Stimulated activated CD8-positive, alpha-beta memory T cell treated with anti-CD3 and anti-CD28 coated beads, Interleukin-4, amount 100 ng/mL, for 24 hours (primary cell): Measurements from ENCODE around the gene ERP27.

ENCODE experiments used
- DNase-seq: peaks from one replicate; pipeline ENCODE4 v3.0.0-alpha.2; 2020; ENCODE audit warnings: low read depth

ERP27 gene

GRCh38 chr12:14935031-14935430 lies 3.3 kb downstream of the ERP27 start:
- no peak for DNase-seq

DNA sequence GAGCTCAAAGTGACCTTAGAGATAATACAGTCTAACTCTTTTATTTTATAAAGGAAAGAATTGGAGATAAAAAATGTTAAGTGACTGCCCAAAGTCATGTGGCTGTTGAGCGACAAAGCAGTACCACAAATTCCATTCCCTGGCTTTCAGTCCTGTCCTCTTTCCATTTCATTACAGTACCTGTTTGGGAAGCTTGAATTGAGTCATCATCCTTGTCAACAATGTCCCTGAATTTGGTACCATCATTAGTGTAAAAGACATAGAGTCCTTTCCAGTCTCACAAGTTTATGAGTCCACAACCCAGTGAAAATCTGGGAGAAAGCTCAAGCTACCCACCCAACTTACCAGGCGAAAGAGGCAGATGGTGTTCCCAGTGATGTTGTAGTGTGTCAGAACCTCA lies 3.8 kb downstream of the ERP27 start:
- DNase-seq, result no peak

GRCh38 chr12:14931791-14932560 lies 6.4 kb downstream of the ERP27 start:
- no peak for DNase-seq

GRCh38 chr12:14931359-14931758 lies 7.0 kb downstream of the ERP27 start:
- DNase-seq, result no peak

DNA sequence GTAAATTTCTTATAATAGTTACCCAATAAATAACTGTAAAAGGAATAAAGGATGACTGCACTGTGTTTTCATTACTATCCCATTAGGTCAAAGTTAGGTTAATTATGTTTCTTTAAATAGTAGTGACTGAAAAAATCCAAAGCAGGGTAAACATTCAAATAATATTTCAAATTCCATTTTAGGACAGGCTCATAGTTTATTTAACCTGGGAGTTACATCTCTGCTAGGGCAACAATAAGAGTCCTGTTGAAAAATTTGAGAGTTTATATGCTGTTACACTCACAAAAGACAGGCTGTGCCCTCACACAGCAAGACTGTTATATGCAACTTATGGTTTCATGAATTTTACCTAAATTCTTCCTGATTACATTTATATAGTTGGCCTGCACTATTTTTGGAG lies 8.0 kb downstream of the ERP27 start:
- DNase-seq, result no peak

DNA sequence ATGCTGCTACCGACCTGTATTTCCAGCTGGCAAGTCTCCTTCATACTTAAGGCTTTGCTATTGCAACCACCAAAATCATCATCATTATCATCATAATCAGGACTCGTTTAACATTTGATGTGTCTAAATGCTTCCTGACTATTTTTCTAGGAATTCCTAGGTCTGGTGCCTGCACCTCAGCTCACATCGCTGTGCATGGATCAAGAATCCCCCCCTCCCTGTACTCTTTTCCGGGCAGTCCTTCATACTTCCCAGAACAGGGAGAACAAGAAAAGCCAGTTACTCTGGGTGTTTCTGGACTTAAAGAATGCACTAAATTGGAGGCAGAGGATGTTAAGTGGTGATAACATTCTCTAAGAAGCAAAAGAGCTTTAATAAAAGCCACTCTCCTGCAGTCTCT lies 9.4 kb downstream of the ERP27 start:
- no peak for DNase-seq

DNA sequence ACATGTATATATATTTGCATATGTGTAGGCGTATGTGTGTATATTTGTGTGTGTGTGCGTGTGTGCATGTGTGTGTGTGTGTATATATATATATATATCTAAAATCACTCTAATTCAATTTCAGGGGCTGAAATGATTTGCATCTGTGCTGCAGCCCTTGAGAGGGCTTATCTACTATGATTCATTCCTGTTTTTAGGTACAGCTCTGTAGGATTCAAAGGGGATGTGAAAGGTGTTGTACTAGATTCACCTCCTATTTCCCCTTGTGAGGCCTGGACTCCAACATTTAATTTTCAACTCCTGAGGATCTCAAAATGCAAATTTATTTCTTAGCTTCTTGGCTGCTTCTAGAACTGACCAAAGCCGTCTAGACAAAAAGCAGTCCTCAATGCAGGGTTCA lies 11.1 kb downstream of the ERP27 start:
- DNase-seq, result no peak

GRCh38 chr12:14924541-14924940 lies 13.8 kb downstream of the ERP27 start:
- no peak for DNase-seq

DNA sequence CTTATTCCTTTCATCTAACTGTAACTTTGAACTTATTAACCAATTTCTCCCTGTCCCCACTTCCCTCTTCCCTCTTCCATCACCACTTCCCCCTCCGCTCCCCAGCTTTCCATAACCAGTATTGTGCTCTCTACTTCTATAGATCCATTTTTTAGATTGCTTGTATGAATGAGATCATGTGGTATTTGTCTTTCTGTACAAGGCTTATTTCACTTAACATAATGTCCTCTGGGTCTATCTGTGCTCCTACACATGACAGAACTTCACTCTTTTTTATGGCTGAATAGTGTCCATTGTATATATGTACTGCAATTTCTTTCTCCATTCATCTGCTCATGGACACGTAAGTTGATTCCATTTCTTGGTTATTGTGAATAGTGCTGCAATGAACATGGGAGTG lies 14.4 kb downstream of the ERP27 start:
- no peak for DNase-seq

DNA sequence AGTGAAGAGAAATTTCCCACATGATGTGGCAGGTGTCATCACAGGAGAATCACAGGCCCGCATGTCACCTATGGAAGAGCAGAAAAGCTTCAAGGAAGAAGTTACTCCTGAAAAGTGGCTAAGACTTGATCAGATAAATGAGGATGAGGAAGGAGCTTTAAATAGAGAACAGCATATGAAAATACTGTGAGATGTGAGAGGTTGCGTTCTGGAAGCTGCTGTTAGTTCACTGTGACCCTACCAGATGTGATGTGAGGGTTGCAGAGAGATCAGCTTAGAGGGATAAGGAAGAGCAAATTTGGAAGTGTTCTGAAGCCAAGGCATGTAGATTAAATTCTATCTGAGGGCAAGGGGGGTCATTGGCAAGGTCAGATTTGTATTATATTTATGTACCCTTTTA lies 17.1 kb downstream of the ERP27 start:
- no peak for DNase-seq

- no peak for DNase-seq
These were observed 17.7 kb downstream of the ERP27 start for GRCh38 chr12:14920475-14921126.

GRCh38 chr12:14919455-14919854 lies 18.9 kb downstream of the ERP27 start:
- no peak for DNase-seq

DNA sequence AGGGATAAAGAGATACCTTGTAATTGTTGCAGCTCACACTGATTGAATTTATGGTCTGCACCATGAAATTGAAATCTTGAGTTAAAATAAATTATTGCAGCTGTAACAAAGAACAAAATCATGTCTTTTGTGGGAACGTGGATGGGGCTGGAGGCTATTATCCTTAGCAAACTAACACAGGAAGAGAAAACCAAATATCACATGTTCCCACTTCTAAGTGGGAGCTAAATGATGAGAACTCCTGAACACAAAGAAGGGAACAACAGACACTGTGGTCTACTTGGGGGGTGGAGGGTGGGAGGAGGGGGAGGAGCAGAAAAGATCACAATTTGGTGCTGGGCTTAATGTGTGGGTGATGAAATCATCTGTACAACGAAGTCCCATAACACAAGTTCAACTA lies 22.6 kb downstream of the ERP27 start:
- DNase-seq, result no peak

GRCh38 chr12:14913381-14913781 lies 25.0 kb downstream of the ERP27 start:
- no peak for DNase-seq

GRCh38 chr12:14911131-14911530 lies 27.2 kb downstream of the ERP27 start:
- no peak for DNase-seq

DNA sequence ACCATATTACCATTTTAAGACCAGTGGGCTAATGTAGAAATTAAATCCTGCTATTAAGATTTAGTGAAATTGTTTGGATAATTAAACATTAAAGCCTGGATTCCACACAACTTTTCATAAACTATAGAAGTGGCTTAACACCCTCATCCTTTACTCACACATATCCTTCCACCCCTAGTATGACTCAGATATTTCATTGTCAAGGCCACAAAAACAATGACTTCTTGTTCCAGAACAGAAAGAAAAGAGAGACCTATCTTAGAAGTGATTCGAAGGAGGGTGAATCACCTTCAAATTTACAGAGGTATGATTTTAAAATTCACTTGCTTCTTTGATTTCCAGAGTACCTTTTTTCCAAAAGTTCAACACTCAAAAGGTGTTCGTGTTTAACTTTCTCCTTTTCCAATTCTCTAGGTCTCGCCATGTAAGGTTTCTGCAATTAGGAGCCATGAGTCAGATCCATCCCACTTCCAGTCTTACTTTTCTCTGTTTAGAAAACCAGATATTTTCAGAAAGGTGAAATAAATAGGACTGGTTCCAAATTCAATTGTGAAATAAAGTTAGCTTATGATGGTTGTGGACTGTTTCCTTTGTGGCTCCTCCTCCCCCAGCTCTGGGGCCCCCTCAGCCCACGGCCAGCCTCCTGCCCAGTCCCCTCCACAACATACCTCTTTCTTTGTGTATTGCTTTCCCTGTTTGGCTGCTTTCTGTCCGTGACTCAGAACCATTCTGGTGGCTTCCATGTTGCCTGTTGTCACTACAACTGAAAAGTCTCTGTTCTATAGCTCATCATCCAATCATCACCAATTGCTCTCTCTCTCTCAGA lies 28.0 kb downstream of the ERP27 start:
- DNase-seq, result no peak

DNA sequence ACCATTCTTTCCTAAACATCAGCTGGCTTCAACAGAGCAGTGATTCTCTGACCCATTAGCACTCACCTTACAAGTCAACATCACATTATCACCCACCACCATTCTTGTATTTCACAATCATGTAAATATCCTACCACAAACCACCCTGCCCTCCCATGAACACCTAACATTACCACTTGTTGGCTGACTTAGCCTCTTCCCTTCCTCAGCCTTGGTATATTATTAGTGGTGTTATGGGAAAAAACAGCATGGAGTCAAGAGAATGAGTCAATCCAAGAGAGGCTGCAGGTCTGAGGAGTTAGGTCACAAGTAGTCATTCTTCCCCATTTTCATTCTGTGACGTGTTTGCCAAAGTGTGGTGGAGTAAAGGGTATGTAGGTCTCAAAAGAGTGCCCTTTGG lies 30.4 kb downstream of the ERP27 start:
- no peak for DNase-seq

DNA sequence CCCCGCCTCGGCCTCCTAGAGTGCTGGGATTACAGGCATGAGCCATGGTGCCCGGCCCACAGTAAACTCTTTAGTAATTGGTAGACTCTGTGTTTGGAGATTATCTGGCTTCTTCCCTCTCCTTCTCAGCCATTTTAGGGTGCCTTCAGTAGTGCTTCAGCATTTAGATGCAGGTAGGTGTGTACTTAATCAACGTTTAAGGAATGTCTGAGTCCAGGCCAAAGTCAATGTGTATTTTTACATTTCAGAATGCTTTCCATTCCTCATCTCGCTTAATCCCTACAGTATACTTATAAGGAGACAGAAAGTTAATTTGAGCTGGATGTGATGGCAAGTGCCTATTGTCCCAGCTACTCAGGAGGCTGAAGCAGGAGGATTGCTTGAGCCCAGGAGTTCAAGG lies 32.2 kb downstream of the ERP27 start:
- no peak for DNase-seq

GRCh38 chr12:14905269-14906004 lies 32.9 kb downstream of the ERP27 start:
- no peak for DNase-seq

DNA sequence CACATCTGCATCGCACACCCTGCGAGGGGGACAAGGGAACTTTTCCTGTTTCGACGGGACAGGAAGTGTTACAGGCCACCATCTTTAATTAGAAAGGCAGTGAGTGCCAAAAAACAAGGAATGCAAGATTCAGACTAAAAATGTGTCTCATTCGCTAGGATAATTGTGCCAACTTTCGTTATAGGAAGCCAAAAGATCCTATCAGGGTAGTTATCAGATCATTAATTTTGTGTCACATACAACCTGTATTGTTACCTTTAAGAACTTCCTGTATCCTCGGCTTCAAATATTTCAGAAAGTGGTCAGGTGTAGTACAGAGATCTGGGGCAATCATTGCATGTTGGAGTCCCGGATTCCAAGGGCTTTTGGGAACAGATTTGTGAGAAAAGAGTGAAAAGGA lies 33.5 kb downstream of the ERP27 start:
- DNase-seq, result no peak

- DNase-seq, result no peak
These were observed 34.8 kb downstream of the ERP27 start for GRCh38 chr12:14903386-14904098.

GRCh38 chr12:14902465-14902864 lies 35.9 kb downstream of the ERP27 start:
- DNase-seq, result no peak
